HEK293 (cell line): ENCODE data around the gene KRTAP3-1.

ENCODE experiments used
- TCF7L2 ChIP-seq: IDR thresholded peaks from 2 replicates; pipeline ENCODE4 v1.6.1; 2011; ENCODE audit warnings: low read depth, mild to moderate bottlenecking, inconsistent platforms, low read length, moderate library complexity, borderline replicate concordance
- ZNF184 ChIP-seq: fragments of 450-650 bp; IDR thresholded peaks from 2 replicates; pipeline ENCODE4 v1.5.1; 2018; ENCODE audit warnings: missing biosample characterization, mild to moderate bottlenecking, missing genetic modification characterization
- ZNF394 ChIP-seq: fragments of 450-650 bp; formaldehyde crosslinking; IDR thresholded peaks from 2 replicates; pipeline ENCODE4 v1.5.1; 2016; ENCODE audit warnings: missing biosample characterization, missing genetic modification characterization, mild to moderate bottlenecking, moderate library complexity, borderline replicate concordance
- ZNF776 ChIP-seq: fragments of 450-650 bp; formaldehyde crosslinking; IDR thresholded peaks from 2 replicates; pipeline ENCODE4 v1.5.0; 2017; ENCODE audit warnings: missing biosample characterization, missing genetic modification characterization, borderline replicate concordance
- ZNF777 ChIP-seq: fragments of 450-650 bp; formaldehyde crosslinking; IDR thresholded peaks from 2 replicates; pipeline ENCODE4 v1.5.1; 2017; ENCODE audit warnings: missing biosample characterization, missing genetic modification characterization, borderline replicate concordance

DNA sequence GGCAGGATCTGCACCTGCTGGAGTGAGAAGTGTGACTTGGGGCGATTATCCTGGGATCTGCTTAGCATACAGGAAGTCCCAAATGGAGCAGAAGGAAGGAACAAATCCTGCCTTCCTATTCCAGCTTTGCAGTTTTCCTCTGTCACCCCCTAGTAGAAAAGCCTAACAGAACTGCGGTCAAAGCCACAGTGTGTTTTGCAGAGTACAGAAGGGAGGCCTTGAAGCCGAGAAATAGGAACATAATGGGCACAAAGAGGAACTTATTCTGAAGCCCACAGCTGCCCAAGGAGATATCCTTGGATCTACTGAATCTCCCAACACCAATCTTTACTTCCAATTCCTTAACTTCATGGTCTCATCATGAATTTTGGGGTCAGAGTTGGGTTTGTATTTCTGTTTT, 9.6 kb upstream of the KRTAP3-1 start:
- TF ChIP-seq ZNF184 (tag by site-specific recombination): no peak
- TF ChIP-seq ZNF776: no peak
- TF ChIP-seq ZNF777 (tag by site-specific recombination): no peak
- no peak for TF ChIP-seq ZNF394 (tag by site-specific recombination)
- no peak for TF ChIP-seq TCF7L2
